A549 treated with AZD9567 at 1 μM for 4 hours (cell line): Measurements from ENCODE around the gene ZNF260. TPM values are rescaled to one million over a fixed set of nuclear protein-coding genes. Genes with fewer than 3 reads are reported as not detected.

Experiments
- total RNA-seq: library from RNA; stranded (reverse); fragments of 200-300 nt; extraction: Qiagen RNA extraction; gene quantifications from 5 replicates; pipeline ENCODE4 v1.2.3, GENCODE V29; 2022; ENCODE audit not compliant: insufficient read depth

The ZNF260 gene
- total RNA-seq = 4.6 to 8.2 TPM (median 6.7 TPM) in 5 replicates

DNA sequence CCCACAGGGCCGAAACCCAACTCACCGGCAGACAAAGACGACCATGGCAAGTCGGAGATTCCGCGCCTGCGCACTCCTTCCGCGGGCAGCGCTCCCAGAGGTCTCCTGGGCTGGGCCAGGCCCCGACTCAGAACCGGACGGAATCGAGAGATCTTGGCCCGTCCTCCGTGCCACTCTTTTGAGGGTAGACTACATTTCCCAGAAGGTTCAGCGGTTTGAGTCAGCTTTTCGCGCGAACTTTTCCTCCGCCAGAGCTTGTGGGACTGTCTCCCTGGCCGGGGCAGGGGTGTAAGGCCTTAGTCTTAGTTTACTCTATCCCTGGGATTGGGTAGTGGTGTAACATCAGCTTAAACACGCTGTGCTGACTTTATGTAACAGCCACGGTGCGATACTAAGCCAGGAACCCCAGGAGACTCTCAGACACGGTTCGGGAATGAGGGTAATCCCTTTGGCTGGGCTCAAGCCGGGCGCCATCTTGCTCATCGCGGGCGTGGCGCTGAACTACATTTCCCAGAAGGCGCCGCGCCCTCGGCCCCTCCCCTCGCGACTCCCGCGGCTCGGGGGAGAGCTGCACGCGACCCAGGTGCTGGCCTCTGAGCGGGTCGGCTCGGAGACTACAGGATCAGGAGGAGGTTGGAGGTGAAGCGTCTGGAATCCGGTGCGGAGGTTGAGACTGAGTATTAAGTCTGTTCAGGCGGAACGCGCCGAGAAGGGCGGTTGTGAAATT is at the start of gene ZNF260:
Gene ZNF260 (minus strand): TSS at position 78 of the 727 bp plus-strand sequence. CDS start 13,033 bp downstream, outside the sequence.

DNA sequence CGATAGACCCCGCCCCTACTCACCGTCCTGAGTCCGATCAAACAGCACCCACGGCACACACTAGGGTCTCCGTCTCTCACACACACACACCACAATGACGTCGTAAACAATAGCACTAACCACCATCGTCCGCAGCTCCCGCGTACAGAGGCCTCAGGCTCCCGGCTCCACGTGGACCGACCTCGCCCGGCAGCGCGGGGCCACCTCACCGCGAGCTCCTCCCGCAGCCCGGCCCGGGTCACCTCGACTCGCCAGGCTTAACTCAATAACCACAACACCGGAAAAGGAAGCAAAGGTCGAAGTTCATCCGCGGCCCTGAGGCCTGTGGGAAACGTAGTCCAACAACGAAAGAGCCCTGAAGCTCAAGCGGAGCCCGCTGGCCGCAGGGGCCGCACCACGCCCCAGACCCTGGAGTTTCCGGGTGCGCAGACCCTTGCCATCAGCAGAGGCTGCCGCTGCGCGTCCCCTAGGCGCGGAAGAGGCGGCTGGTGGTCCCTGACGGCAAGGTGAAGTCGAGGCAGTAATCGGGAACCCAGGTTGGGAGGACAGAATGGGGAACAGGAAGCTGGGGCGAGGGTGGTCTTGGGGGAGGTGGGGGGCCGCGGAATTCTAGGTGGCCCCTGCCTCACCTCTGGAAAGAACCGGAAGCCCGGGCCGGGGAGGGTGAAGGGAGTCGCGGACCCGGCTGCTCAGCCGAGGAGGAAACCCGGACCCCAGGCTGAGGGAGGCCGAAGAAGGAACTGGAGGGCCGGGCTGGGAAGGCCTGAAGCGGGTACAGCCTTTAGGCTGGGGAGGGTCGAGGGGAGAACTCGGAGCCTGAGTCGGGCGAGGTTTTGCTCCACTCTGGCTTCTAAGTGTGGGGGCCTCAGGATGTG is 45.2 kb upstream of the ZNF260 start, which contains the start of gene ZNF529:
Gene ZNF529 (minus strand): TSS at position 273 of the 875 bp plus-strand sequence. CDS start 946 bp downstream, outside the sequence.

DNA sequence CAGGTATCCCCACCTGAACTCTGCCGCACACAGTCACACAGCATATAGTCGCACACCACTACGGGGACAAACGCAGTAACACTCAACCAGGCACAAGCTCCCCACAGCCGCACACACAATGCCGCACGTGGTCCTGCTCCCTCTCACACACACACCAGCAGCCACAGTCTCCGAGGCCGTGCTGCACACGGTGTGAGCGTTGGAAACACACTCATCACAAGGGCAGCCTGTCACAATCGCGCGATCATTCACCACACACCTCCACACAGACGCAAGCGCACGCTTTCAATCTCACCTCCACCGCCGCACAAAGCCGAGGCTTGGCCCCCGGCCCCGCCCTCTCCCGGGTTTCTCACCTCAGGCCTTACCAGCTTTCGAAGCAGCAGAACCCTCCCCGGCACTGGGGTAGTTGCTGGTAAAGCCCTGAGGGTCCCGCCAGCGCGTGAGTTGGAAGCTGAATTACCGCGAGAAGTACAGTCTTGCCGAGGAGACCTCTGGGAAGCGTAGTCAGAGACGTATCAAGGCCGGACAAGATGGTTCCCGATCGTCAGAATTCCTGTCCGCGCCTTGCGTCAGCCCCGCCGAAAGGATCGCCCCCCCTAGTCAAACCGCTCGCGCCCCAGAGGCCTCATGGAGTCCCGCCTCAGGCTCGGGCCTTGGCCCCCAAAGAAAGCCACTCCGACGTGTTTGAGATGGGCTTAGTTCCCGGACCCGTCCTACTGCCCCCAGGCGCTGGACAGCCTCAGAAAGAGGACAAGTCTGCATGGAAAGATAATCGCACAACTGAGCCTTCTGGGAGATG is 38.8 kb downstream of the ZNF260 start, which contains the start of gene ZNF566:
Gene ZNF566 (minus strand): TSS at position 444 of the 802 bp plus-strand sequence. CDS start 13,004 bp downstream, outside the sequence.

Other genes starting within 250 kb of the ZNF260 start
- gene ZFP14, start 149.1 kb downstream of the ZNF260 start, total RNA-seq = 0.50 to 2.4 TPM (median 1.9 TPM) in 5 replicates
- gene ZFP82, start 109.6 kb downstream of the ZNF260 start, total RNA-seq = 1.8 to 2.7 TPM (median 2.1 TPM) in 5 replicates
- gene ZNF566, start 38.7 kb downstream of the ZNF260 start, total RNA-seq = 8.4 to 19.5 TPM (median 9.1 TPM) in 5 replicates
- 2.3 to 3.4 TPM (median 2.9 TPM) in 5 replicates for gene ZNF529, start 45.0 kb upstream of the ZNF260 start, total RNA-seq
- 0.05 to 0.09 TPM (median 0.05 TPM) in 3 of 5 replicates, not detected in the others for gene ZNF382, start 77.0 kb upstream of the ZNF260 start, total RNA-seq
- 7.5 to 11.8 TPM (median 7.8 TPM) in 5 replicates for gene ZNF461, start 138.6 kb upstream of the ZNF260 start, total RNA-seq
- gene ZNF567, start 159.3 kb upstream of the ZNF260 start, total RNA-seq = 8.5 to 15.4 TPM (median 9.9 TPM) in 5 replicates
- gene ZNF850, start 244.5 kb upstream of the ZNF260 start, total RNA-seq = 0.29 to 0.63 TPM (median 0.33 TPM) in 5 replicates